Activated T-cell treated with anti-CD3 and anti-CD28 coated beads, Interleukin-2, amount 50 U/mL, for 4 hours (primary cell): ENCODE measurements around the gene AP1S3. TPM values are rescaled to one million over a fixed set of nuclear protein-coding genes. Genes with fewer than 3 reads are reported as not detected.
A peak's percentile ranks its signal among the peaks of the same experiment; 100 is the strongest.

Experiments used
- ATAC-seq, 2 donors: fragments of 200-7000 bp; cut with Tn5 transposase; one replicate each; pipeline ENCODE4 v1.10.0; 2021
- DNase-seq: peaks from one replicate; pipeline ENCODE4 v3.0.0-alpha.2; 2020
- H3K27me3 Mint-ChIP-seq: one replicate; pipeline ENCODE4 v1.8.0; 2021; ENCODE audit warnings: low read depth, mixed read lengths
- H3K36me3 Mint-ChIP-seq: one replicate; pipeline ENCODE4 v1.8.0; 2022; ENCODE audit warnings: mixed read lengths; ENCODE audit not compliant: insufficient read depth
- H3K4me1 Mint-ChIP-seq: one replicate; pipeline ENCODE4 v1.8.0; 2021; ENCODE audit warnings: low read depth, mixed read lengths
- H3K4me3 Mint-ChIP-seq: one replicate; pipeline ENCODE4 v1.8.0; 2021; ENCODE audit warnings: mild to moderate bottlenecking, moderate library complexity, mixed read lengths
- H3K9me3 Mint-ChIP-seq: one replicate; pipeline ENCODE4 v1.8.0; 2021; ENCODE audit warnings: mixed read lengths
- total RNA-seq, 3 donors: library from RNA; stranded (reverse); gene quantifications; one replicate each; pipeline ENCODE4 v1.2.1, GENCODE V29; 2021

The AP1S3 gene
- total RNA-seq, 3 donors from 2014 or later: 18.0 to 19.9 (median 18.4) TPM

DNA sequence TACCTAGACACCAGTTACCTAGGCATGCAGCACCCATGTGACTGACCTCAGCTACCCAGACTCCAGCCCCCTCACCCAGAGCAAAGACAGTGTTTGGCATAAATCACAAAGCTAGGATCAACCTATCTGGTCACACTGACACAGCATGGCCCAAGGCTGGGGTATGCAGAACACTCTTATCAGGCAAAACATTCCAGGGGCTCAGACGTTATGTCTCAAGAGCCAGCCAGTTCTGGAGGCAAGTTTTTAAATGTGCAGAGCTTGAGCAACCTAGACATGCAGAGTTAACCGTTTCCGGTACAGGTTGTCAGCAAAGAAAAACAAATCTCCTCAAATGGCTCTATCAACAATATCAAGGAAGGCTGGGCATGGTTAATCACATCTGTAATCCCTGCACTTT lies 92.8 kb downstream of the AP1S3 start:
- H3K4me3 Mint-ChIP-seq: no peak overlapping the region
- no peaks in the 10 kb centered on the region for H3K36me3 Mint-ChIP-seq
- peaks cover 7% of the 10 kb centered on the region for H3K27me3 Mint-ChIP-seq
- no peaks in the 10 kb centered on the region for H3K9me3 Mint-ChIP-seq
- H3K4me1 Mint-ChIP-seq: no peaks in the 10 kb centered on the region
- DNase-seq: no peak
- ATAC-seq: no peak

DNA sequence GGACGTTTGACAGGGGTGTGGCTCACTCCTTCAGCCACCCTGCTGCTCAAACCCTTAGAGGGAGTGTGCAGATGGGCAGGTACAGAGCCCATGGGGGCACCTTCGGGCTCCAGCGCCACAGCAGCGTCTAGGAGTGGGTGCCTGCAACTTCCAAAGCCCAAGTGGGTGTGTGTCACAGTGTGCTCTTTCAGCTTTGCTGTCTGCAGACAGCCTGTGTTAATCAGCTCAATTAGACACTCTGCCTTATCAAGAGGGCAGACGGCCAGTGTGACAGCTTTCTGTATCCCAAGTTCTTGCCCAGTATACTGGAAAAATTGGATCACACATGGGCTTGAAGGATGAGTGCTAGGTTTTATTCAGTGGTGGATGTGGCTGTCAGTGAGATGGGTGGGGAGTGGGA lies 96.7 kb downstream of the AP1S3 start:
- ATAC-seq: no peak
- peaks cover 4% of the 10 kb centered on the region for H3K27me3 Mint-ChIP-seq
- H3K9me3 Mint-ChIP-seq: no peaks in the 10 kb centered on the region

GRCh38 chr2:223737207-223737606 lies 100.2 kb downstream of the AP1S3 start:
- no peaks in the 10 kb centered on the region for H3K36me3 Mint-ChIP-seq
- H3K9me3 Mint-ChIP-seq: peaks cover 4% of the 10 kb centered on the region
- ATAC-seq (no peak), DNase-seq (no peak)
- no peaks in the 10 kb centered on the region for H3K4me1 Mint-ChIP-seq
- no peak overlapping the region for H3K4me3 Mint-ChIP-seq
- H3K27me3 Mint-ChIP-seq: peaks cover 2% of the 10 kb centered on the region

More for the DNA sequence above, 96.7 kb downstream of the AP1S3 start:
- DNase-seq: no peak
- H3K36me3 Mint-ChIP-seq: no peaks in the 10 kb centered on the region
- no peaks in the 10 kb centered on the region for H3K4me1 Mint-ChIP-seq
- no peak overlapping the region for H3K4me3 Mint-ChIP-seq

DNA sequence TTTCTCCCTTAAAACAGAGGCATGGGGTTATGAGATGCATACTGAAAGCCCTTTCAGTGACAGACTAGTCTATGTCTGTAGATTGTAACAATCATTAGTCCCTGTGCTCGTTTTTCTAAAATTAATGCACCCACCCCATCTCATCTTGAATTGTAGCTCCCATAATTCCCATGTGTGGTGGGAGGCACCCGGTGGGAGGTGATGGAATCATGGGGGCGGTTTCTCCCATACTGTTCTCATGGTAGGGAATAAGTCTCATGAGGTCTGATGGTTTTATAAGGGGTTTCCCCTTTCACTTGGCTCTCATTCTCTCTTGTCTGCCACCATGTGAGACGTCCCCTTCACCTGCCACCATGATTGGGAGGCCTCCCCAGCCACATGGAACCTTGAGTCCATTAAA lies 100.9 kb downstream of the AP1S3 start:
- ATAC-seq (no peak), DNase-seq (no peak)
- Mint-ChIP-seq H3K4me1 (no peaks in the 10 kb centered on the region), H3K27me3 (peaks cover 2% of the 10 kb centered on the region), H3K4me3 (no peak overlapping the region), H3K9me3 (peaks cover 4% of the 10 kb centered on the region), H3K36me3 (no peaks in the 10 kb centered on the region)

- Mint-ChIP-seq H3K36me3 (no peaks in the 10 kb centered on the region), H3K9me3 (peaks cover 4% of the 10 kb centered on the region), H3K27me3 (peaks cover 2% of the 10 kb centered on the region), H3K4me1 (no peaks in the 10 kb centered on the region), H3K4me3 (no peak overlapping the region)
- DNase-seq (no peak), ATAC-seq (no peak)
Measured at GRCh38 chr2:223735659-223736244, 101.6 kb downstream of the AP1S3 start.

DNA sequence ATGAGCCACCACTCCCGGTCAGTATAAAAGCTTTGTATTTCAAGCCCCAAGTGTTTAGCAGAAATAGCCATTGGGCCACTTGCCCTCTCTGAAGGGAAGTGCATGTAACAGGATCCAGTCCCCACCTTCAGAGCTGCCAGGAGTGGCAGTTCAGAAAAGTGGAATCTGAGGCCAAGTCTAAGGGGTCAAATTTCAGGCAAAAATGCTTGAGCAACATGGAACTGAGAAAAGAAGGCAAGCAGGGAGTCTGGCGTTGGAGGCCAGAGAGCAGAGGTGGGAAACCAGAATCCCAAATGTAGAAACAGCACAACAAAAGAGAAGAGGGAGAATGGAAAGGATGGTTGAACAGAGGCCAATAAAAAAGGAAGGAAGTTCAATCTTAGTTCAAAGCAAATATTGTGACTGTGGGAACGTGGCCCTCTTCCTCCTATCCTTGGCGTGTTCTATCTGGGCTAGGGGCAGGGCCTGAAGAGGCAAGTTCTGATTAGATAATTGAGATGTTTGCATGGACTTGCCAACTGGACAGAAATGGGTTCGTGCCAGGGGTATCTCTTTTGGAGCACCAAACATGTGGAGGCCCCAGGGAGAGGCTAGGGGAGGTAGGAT lies 102.2 kb downstream of the AP1S3 start:
- Mint-ChIP-seq H3K9me3 (peaks cover 4% of the 10 kb centered on the region), H3K4me1 (no peaks in the 10 kb centered on the region), H3K36me3 (no peaks in the 10 kb centered on the region), H3K4me3 (no peak overlapping the region), H3K27me3 (peaks cover 2% of the 10 kb centered on the region)
- ATAC-seq: no peak
- no peak for DNase-seq

GRCh38 chr2:223734346-223734745 lies 103.0 kb downstream of the AP1S3 start:
- Mint-ChIP-seq H3K36me3 (no peaks in the 10 kb centered on the region), H3K4me3 (no peak overlapping the region)
- ATAC-seq: no peak

GRCh38 chr2:223732346-223732745 lies 105.0 kb downstream of the AP1S3 start:
- Mint-ChIP-seq H3K4me3 (no peak overlapping the region), H3K36me3 (no peaks in the 10 kb centered on the region), H3K9me3 (peaks cover 4% of the 10 kb centered on the region), H3K4me1 (no peaks in the 10 kb centered on the region), H3K27me3 (peaks cover 2% of the 10 kb centered on the region)
- ATAC-seq: no peak
- no peak for DNase-seq

More at GRCh38 chr2:223734346-223734745, 103.0 kb downstream of the AP1S3 start:
- peaks cover 4% of the 10 kb centered on the region for H3K9me3 Mint-ChIP-seq
- no peak for DNase-seq
- H3K27me3 Mint-ChIP-seq: peaks cover 2% of the 10 kb centered on the region
- no peaks in the 10 kb centered on the region for H3K4me1 Mint-ChIP-seq

GRCh38 chr2:223731503-223731902 lies 105.9 kb downstream of the AP1S3 start:
- DNase-seq (no peak), ATAC-seq (no peak)
- no peaks in the 10 kb centered on the region for H3K36me3 Mint-ChIP-seq
- H3K4me1 Mint-ChIP-seq: no peaks in the 10 kb centered on the region
- H3K4me3 Mint-ChIP-seq: no peak overlapping the region
- H3K27me3 Mint-ChIP-seq: peaks cover 2% of the 10 kb centered on the region
- peaks cover 4% of the 10 kb centered on the region for H3K9me3 Mint-ChIP-seq

- Mint-ChIP-seq H3K9me3 (peaks cover 4% of the 10 kb centered on the region), H3K36me3 (no peaks in the 10 kb centered on the region), H3K4me3 (no peak overlapping the region), H3K4me1 (no peaks in the 10 kb centered on the region), H3K27me3 (no peaks in the 10 kb centered on the region)
- no peak for ATAC-seq
- DNase-seq: no peak
Measured at GRCh38 chr2:223729781-223730180, 107.6 kb downstream of the AP1S3 start.

- DNase-seq (no peak), ATAC-seq (peak; percentile 40 to 48)
- Mint-ChIP-seq H3K36me3 (no peaks in the 10 kb centered on the region), H3K4me1 (no peaks in the 10 kb centered on the region), H3K9me3 (no peaks in the 10 kb centered on the region), H3K4me3 (no peak overlapping the region), H3K27me3 (no peaks in the 10 kb centered on the region)
Measured at GRCh38 chr2:223727562-223727961, 109.8 kb downstream of the AP1S3 start.

- no peaks in the 10 kb centered on the region for H3K9me3 Mint-ChIP-seq
- H3K4me1 Mint-ChIP-seq: no peaks in the 10 kb centered on the region
- no peaks in the 10 kb centered on the region for H3K27me3 Mint-ChIP-seq
- no peak overlapping the region for H3K4me3 Mint-ChIP-seq
- DNase-seq (no peak), ATAC-seq (no peak)
- no peaks in the 10 kb centered on the region for H3K36me3 Mint-ChIP-seq
Measured at GRCh38 chr2:223725986-223726970, 111.1 kb downstream of the AP1S3 start.

GRCh38 chr2:223725494-223725893 lies 111.9 kb downstream of the AP1S3 start:
- no peak overlapping the region for H3K4me3 Mint-ChIP-seq
- DNase-seq: no peak
- no peaks in the 10 kb centered on the region for H3K4me1 Mint-ChIP-seq

DNA sequence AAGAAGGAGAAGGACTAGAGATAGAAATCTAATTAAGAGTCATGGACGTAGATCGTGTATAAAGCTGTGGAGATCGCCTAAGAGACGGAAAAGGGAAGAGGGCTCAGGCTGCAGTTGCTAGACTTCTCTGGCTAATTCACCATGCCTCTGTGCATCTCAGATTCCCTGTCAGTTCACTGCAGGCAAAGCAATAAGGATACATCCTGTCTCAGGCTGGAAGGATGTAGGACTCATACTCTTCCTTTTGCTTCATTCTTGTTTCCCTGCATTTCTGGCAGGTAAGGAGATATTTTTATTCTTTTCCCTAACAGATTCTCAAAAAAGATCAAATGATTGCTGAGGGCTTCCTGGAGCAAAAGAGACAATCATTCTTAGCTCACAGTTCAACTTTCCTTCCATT lies 112.5 kb downstream of the AP1S3 start:
- Mint-ChIP-seq H3K4me3 (no peak overlapping the region), H3K27me3 (no peaks in the 10 kb centered on the region), H3K9me3 (no peaks in the 10 kb centered on the region), H3K36me3 (no peaks in the 10 kb centered on the region), H3K4me1 (no peaks in the 10 kb centered on the region)
- no peak for DNase-seq
- ATAC-seq: no peak

More at GRCh38 chr2:223725494-223725893, 111.9 kb downstream of the AP1S3 start:
- Mint-ChIP-seq H3K36me3 (no peaks in the 10 kb centered on the region), H3K27me3 (no peaks in the 10 kb centered on the region), H3K9me3 (no peaks in the 10 kb centered on the region)
- no peak for ATAC-seq
